ENCODE data around the gene HSPA2. TPM values are rescaled to one million over a fixed set of nuclear protein-coding genes. Genes with fewer than 3 reads are reported as not detected.

The HSPA2 gene
- polyA plus RNA-seq, 1 experiment = 96.1 TPM

- CTCF ChIA-PET = no interaction called here
Observed at GRCh38 chr14:64581363-64581762, 40.8 kb downstream of the HSPA2 start.

GRCh38 chr14:64581817-64582216, 41.3 kb downstream of the HSPA2 start:
- no peak for TF ChIP-seq CTCF (IDR thresholded peaks at IDR 0.05; ENCODE audit: insufficient read depth, low read depth, low read length)
- DNase-seq (ENCODE audit: low read depth) = no peak
- Histone ChIP-seq H3K27me3 (ENCODE audit: control insufficient read depth, insufficient read depth, low read length) (no peaks in the 10 kb centered on the region), H3K36me3 (ENCODE audit: control insufficient read depth, insufficient read depth, low read length) (no peaks in the 10 kb centered on the region), H3K4me3 (ENCODE audit: low read depth, low read length) (no peak overlapping the region)
- CTCF ChIA-PET = no interaction called here
- POLR2A ChIA-PET = no interaction called here

More at GRCh38 chr14:64581363-64581762, 40.8 kb downstream of the HSPA2 start:
- TF ChIP-seq CTCF (IDR thresholded peaks at IDR 0.05; ENCODE audit: insufficient read depth, low read depth, low read length) = no peak
- DNase-seq (ENCODE audit: low read depth) = no peak
- Histone ChIP-seq H3K4me3 (ENCODE audit: low read depth, low read length) (no peak overlapping the region), H3K27me3 (ENCODE audit: control insufficient read depth, insufficient read depth, low read length) (no peaks in the 10 kb centered on the region), H3K36me3 (ENCODE audit: control insufficient read depth, insufficient read depth, low read length) (no peaks in the 10 kb centered on the region)
- POLR2A ChIA-PET = no interaction called here

DNA sequence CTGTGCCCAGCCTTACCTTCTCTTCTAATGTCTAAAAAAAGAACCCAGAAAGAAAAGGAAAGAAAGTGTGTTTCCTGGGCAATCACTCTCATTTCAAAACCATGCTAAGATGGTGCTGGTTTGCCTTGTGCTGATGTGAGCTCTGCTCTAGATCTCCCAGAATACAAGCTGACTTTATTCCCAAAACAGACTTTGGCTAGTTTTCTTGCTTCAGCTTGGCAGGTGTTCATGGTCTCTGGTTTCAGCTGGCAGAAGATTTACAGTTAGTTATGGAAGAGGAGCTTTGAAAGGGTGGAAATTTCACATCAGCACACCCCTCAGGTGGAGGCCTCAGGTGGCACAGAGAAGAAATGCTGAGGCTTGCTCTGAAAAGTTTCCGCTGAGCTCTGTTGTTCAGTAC, 43.6 kb downstream of the HSPA2 start:
- Histone ChIP-seq H3K36me3 (ENCODE audit: control insufficient read depth, insufficient read depth, low read length) (no peaks in the 10 kb centered on the region), H3K4me3 (ENCODE audit: low read depth, low read length) (no peak overlapping the region), H3K27me3 (ENCODE audit: control insufficient read depth, insufficient read depth, low read length) (no peaks in the 10 kb centered on the region)
- TF ChIP-seq CTCF (IDR thresholded peaks at IDR 0.05; ENCODE audit: insufficient read depth, low read depth, low read length) = no peak
- no peak for DNase-seq (ENCODE audit: low read depth)
- CTCF ChIA-PET = no interaction called here
- POLR2A ChIA-PET = no interaction called here

DNA sequence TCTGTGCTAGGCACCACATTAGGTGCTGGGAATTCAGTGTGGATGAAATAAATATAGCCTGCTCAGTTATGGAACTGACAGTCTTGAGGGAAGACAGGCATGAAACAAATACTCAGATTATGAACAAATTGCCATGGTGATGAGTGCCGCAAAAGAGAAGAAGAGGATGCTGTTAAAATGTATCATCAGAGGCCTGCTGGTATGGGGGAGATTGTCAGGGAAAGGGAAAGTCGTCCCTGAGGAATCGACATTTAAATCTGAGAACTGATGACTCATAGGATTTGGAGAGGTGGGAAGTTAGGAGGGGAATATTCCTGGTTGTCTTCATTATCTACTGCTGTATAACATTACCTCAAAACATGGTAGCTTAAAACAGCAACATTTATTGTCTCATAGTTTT, 51.3 kb downstream of the HSPA2 start:
- no peak for TF ChIP-seq CTCF (IDR thresholded peaks at IDR 0.05; ENCODE audit: insufficient read depth, low read depth, low read length)
- no peak for DNase-seq (ENCODE audit: low read depth)
- ChIA-PET CTCF (no interaction called here), POLR2A (no interaction called here)
- H3K36me3 ChIP-seq (ENCODE audit: control insufficient read depth, insufficient read depth, low read length) = no peaks in the 10 kb centered on the region
- no peak overlapping the region for H3K4me3 ChIP-seq (ENCODE audit: low read depth, low read length)
- H3K27me3 ChIP-seq (ENCODE audit: control insufficient read depth, insufficient read depth, low read length) = no peaks in the 10 kb centered on the region

Small RNAs within 50 kb of the gene (small RNA-seq; reads per million reads assigned to genes)
- not detected for gene AL049869.4 (ENCODE audit: insufficient read length, low read depth, low replicate concordance)

Other genes with a start within 250 kb of the HSPA2 start
- gene ESR2, start 246.4 kb upstream of the HSPA2 start, polyA plus RNA-seq (2011; rRNA removed) = not detected in 2 replicates
- gene MTHFD1, start 152.4 kb upstream of the HSPA2 start, polyA plus RNA-seq (2011; rRNA removed) = 30.9 and 36.1 TPM in 2 replicates
- gene AKAP5, start 75.2 kb upstream of the HSPA2 start, polyA plus RNA-seq (2011; rRNA removed) = 0.17 and 0.40 TPM in 2 replicates
- 5.8 and 6.1 TPM in 2 replicates for gene ZBTB25, start 36.9 kb upstream of the HSPA2 start, polyA plus RNA-seq (2011; rRNA removed)
- 16.0 and 32.7 TPM in 2 replicates for gene ZBTB1, start 36.0 kb upstream of the HSPA2 start, polyA plus RNA-seq (2011; rRNA removed)
- gene PPP1R36, start 9.2 kb downstream of the HSPA2 start, polyA plus RNA-seq (2011; rRNA removed) = 0.65 and 0.67 TPM in 2 replicates
- 7.1 and 12.4 TPM in 2 replicates for gene PLEKHG3, start 163.7 kb downstream of the HSPA2 start, polyA plus RNA-seq (2011; rRNA removed)